GM21619 (cell line): ENCODE results near the gene GAS5.
"Not testable (repeated sequence)": the region's sequence is repeated elsewhere in the genome, so short reads cannot be mapped to it uniquely, and the experiment has no call there.

ENCODE experiments used
- ATAC-seq: cut with Tn5 transposase; IDR thresholded peaks from one replicate; pipeline ENCODE4 v1.9.1; 2021; ENCODE audit not compliant: unreplicated experiment

The GAS5 gene

GRCh38 chr1:173867753-173868265, at the start of gene GAS5:
Gene GAS5 (minus strand): TSS chr1:173867989.
- ATAC-seq, result peak; percentile 69

GRCh38 chr1:173917149-173917548, 49.4 kb upstream of the GAS5 start, which contains the start of gene SERPINC1:
Gene SERPINC1 (minus strand): TSS chr1:173917327. CDS start chr1:173917259, 68 bp downstream.
- ATAC-seq, result no peak

GRCh38 chr1:173916667-173917066, 48.9 kb upstream of the GAS5 start:
- ATAC-seq, result no peak

- ATAC-seq, result no peak
Measured at GRCh38 chr1:173915596-173915995, 47.8 kb upstream of the GAS5 start.

- ATAC-seq, result no peak
Measured at GRCh38 chr1:173914366-173914871, 46.6 kb upstream of the GAS5 start.

GRCh38 chr1:173913111-173913510, 45.3 kb upstream of the GAS5 start:
- ATAC-seq, result no peak

GRCh38 chr1:173903827-173904531, 36.2 kb upstream of the GAS5 start:
- no peak for ATAC-seq

GRCh38 chr1:173900992-173901391, 33.2 kb upstream of the GAS5 start:
- ATAC-seq, result no peak

GRCh38 chr1:173900427-173900826, 32.6 kb upstream of the GAS5 start:
- ATAC-seq, result no peak

GRCh38 chr1:173894189-173894588, 26.4 kb upstream of the GAS5 start:
- no peak for ATAC-seq

GRCh38 chr1:173893611-173894010, 25.8 kb upstream of the GAS5 start:
- no peak for ATAC-seq

- ATAC-seq, result no peak
Measured at GRCh38 chr1:173889885-173890284, 22.1 kb upstream of the GAS5 start.

GRCh38 chr1:173888749-173889148, 21.0 kb upstream of the GAS5 start:
- ATAC-seq, result no peak

- ATAC-seq, result no peak
Measured at GRCh38 chr1:173887627-173888026, 19.8 kb upstream of the GAS5 start.

- ATAC-seq, result no peak
Measured at GRCh38 chr1:173886746-173887611, 19.2 kb upstream of the GAS5 start.

GRCh38 chr1:173884701-173885100, 16.9 kb upstream of the GAS5 start:
- ATAC-seq, result no peak

GRCh38 chr1:173881117-173881516, 13.3 kb upstream of the GAS5 start:
- not testable (repeated sequence) for ATAC-seq

GRCh38 chr1:173878251-173878650, 10.5 kb upstream of the GAS5 start:
- no peak for ATAC-seq

GRCh38 chr1:173876732-173877131, 8.9 kb upstream of the GAS5 start:
- ATAC-seq, result no peak

- ATAC-seq, result no peak
Measured at GRCh38 chr1:173871500-173871899, 3.7 kb upstream of the GAS5 start.

- ATAC-seq, result no peak
Measured at GRCh38 chr1:173871091-173871490, 3.3 kb upstream of the GAS5 start.
